Peyer's patch (tissue), 4 donors: ENCODE measurements around the gene FGFR1OP2.

ENCODE experiments used
- CTCF ChIP-seq, 6 experiments: fragments of 450-650 bp in 4 of 6; fragments of 200-600 bp in 2 of 6; sonication (generic) in 1 of 6; IDR thresholded peaks; one replicate each; pipeline ENCODE4 v1.5.1; 2017 to 2019; ENCODE audit warnings: antibody characterized with exemption in 6 of 6, mild to moderate bottlenecking in 3 of 6, moderate library complexity in 1 of 6
- POLR2A ChIP-seq, 2 donors: fragments of 450-650 bp; IDR thresholded peaks; one replicate each; pipeline ENCODE4 v1.5.1; 2017; ENCODE audit warnings: antibody characterized with exemption in 2 of 2, mild to moderate bottlenecking in 2 of 2, moderate library complexity in 2 of 2

GRCh38 chr12:26988703-26989102 is 50.4 kb downstream of the FGFR1OP2 start:
- TF ChIP-seq CTCF (IDR thresholded peaks at IDR 0.05) = no peak
- no peak for TF ChIP-seq POLR2A (IDR thresholded peaks at IDR 0.05)
